WTC11 (cell line): Measurements from ENCODE around the gene CNP.

Experiments used
- CTCF ChIP-seq: fragments of 200-600 bp; IDR thresholded peaks from 2 replicates; pipeline ENCODE4 v1.8.0; 2022; ENCODE audit warnings: antibody characterized with exemption
- GRHL2 ChIP-seq: fragments of 250-450 bp; sonication (Bioruptor Pico); IDR thresholded peaks from 2 replicates; pipeline ENCODE4 v1.8.0; 2022; ENCODE audit warnings: mild to moderate bottlenecking, moderate library complexity; ENCODE audit not compliant: insufficient replicate concordance, severe bottlenecking
- NR3C1 ChIP-seq: sonication (generic); formaldehyde crosslinking; conservative IDR thresholded peaks from 2 replicates; pipeline ENCODE4 v1.8.1; 2023; ENCODE audit warnings: low read depth, mild to moderate bottlenecking, missing genetic modification reagents
- TF ChIP-seq, protein P1 (sequence below): sonication (generic); formaldehyde crosslinking; IDR thresholded peaks from 2 replicates; pipeline ENCODE4 v1.8.0; 2023; ENCODE audit warnings: mild to moderate bottlenecking, missing genetic modification reagents
- TF ChIP-seq, protein P2 (sequence below): sonication (generic); formaldehyde crosslinking; conservative IDR thresholded peaks from 2 replicates; pipeline ENCODE4 v1.8.1; 2023; ENCODE audit warnings: mild to moderate bottlenecking, low read depth, missing genetic modification reagents, moderate library complexity

- TF ChIP-seq NR3C1 (CRISPR knock-in tag), result no peak
- TF ChIP-seq GRHL2 (CRISPR knock-in tag), result no peak
- TF ChIP-seq, protein P1, sequence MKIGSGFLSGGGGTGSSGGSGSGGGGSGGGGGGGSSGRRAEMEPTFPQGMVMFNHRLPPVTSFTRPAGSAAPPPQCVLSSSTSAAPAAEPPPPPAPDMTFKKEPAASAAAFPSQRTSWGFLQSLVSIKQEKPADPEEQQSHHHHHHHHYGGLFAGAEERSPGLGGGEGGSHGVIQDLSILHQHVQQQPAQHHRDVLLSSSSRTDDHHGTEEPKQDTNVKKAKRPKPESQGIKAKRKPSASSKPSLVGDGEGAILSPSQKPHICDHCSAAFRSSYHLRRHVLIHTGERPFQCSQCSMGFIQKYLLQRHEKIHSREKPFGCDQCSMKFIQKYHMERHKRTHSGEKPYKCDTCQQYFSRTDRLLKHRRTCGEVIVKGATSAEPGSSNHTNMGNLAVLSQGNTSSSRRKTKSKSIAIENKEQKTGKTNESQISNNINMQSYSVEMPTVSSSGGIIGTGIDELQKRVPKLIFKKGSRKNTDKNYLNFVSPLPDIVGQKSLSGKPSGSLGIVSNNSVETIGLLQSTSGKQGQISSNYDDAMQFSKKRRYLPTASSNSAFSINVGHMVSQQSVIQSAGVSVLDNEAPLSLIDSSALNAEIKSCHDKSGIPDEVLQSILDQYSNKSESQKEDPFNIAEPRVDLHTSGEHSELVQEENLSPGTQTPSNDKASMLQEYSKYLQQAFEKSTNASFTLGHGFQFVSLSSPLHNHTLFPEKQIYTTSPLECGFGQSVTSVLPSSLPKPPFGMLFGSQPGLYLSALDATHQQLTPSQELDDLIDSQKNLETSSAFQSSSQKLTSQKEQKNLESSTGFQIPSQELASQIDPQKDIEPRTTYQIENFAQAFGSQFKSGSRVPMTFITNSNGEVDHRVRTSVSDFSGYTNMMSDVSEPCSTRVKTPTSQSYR (CRISPR knock-in tag), result no peak
- TF ChIP-seq, protein P2, sequence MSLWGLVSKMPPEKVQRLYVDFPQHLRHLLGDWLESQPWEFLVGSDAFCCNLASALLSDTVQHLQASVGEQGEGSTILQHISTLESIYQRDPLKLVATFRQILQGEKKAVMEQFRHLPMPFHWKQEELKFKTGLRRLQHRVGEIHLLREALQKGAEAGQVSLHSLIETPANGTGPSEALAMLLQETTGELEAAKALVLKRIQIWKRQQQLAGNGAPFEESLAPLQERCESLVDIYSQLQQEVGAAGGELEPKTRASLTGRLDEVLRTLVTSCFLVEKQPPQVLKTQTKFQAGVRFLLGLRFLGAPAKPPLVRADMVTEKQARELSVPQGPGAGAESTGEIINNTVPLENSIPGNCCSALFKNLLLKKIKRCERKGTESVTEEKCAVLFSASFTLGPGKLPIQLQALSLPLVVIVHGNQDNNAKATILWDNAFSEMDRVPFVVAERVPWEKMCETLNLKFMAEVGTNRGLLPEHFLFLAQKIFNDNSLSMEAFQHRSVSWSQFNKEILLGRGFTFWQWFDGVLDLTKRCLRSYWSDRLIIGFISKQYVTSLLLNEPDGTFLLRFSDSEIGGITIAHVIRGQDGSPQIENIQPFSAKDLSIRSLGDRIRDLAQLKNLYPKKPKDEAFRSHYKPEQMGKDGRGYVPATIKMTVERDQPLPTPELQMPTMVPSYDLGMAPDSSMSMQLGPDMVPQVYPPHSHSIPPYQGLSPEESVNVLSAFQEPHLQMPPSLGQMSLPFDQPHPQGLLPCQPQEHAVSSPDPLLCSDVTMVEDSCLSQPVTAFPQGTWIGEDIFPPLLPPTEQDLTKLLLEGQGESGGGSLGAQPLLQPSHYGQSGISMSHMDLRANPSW (CRISPR knock-in tag), result no peak
- no peak for TF ChIP-seq CTCF
These were observed 36.3 kb downstream of the CNP start for GRCh38 chr17:42002792-42003301.
